ENCODE results near the gene CMTM1. TPM values are rescaled to one million over a fixed set of nuclear protein-coding genes. Genes with fewer than 3 reads are reported as not detected.

The CMTM1 gene
- total RNA-seq, 2 donors from 2014 or later: 3.8 to 5.3 TPM

DNA sequence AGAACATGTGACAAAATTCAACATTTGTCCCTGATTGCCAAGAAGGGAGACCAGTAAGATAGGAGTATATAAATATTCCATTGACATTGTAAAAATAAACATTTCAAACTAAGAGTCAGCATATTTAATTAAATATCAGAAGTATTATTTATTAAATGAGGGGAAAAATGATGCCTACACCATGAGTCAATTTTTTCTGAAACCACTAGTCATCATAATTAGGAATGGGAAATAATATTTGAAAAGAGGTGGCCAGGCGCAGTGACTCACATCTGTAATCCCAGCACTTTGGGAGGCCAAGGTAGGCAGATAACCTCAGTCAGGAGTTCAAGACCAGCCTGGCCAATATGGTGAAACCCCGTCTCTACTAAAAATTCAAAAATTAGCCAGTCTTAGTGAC, 2.1 kb downstream of the CMTM1 start:
- 95 to 100% methylated on average over 2 of the region's 2 CpGs for WGBS, 2 experiments (ENCODE audit: insufficient coverage in 1 of 2, insufficient read length in 1 of 2)
- Mint-ChIP-seq H3K27me3 (ENCODE audit: insufficient read depth) (peaks cover 1% of the 10 kb centered on the region), H3K4me3 (no peak overlapping the region), H3K9me3 (no peaks in the 10 kb centered on the region), H3K36me3 (ENCODE audit: low read depth) (peaks cover 20% of the 10 kb centered on the region), H3K4me1 (no peaks in the 10 kb centered on the region), H3K27ac (no peak overlapping the region)
- Histone ChIP-seq H3K27ac (ENCODE audit: low read depth, low read length) (no peak overlapping the region), H3K9ac (ENCODE audit: extremely low read depth, low read length, poor library complexity, severe bottlenecking) (no peak overlapping the region), H3K36me3 (ENCODE audit: control insufficient read depth, insufficient read depth, low read length) (peaks cover 5% of the 10 kb centered on the region), H3K27me3 (ENCODE audit: control insufficient read depth, insufficient read depth, low read length, poor library complexity, severe bottlenecking) (no peaks in the 10 kb centered on the region), H3K4me3 (ENCODE audit: low read length) (no peak overlapping the region), H3K9me3 (ENCODE audit: control insufficient read depth, low read length) (no peaks in the 10 kb centered on the region), H3K4me1 (ENCODE audit: control insufficient read depth, insufficient read depth, low read length) (no peaks in the 10 kb centered on the region)
- TF ChIP-seq, protein P1, sequence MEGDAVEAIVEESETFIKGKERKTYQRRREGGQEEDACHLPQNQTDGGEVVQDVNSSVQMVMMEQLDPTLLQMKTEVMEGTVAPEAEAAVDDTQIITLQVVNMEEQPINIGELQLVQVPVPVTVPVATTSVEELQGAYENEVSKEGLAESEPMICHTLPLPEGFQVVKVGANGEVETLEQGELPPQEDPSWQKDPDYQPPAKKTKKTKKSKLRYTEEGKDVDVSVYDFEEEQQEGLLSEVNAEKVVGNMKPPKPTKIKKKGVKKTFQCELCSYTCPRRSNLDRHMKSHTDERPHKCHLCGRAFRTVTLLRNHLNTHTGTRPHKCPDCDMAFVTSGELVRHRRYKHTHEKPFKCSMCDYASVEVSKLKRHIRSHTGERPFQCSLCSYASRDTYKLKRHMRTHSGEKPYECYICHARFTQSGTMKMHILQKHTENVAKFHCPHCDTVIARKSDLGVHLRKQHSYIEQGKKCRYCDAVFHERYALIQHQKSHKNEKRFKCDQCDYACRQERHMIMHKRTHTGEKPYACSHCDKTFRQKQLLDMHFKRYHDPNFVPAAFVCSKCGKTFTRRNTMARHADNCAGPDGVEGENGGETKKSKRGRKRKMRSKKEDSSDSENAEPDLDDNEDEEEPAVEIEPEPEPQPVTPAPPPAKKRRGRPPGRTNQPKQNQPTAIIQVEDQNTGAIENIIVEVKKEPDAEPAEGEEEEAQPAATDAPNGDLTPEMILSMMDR (conservative IDR thresholded peaks at IDR 0.05): no peak
- DNase-seq: no peak

DNA sequence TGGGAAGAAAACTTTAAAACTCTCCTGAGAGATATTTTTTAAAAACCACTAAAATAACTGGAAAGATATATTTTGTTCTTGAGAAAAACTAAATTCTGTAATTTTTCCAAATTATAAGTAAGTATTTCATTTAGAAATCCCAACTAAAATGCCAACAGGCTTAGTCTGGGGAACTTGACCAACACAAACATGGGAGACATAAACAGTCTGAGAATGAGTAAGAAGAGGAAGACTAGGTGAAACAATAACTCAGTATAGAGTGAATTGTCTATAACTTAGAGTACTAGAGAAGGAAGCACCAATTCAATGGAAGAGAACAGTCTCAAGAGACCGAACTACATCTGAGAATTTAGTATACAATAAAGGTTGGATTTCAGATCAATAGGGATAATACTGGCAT, 2.9 kb downstream of the CMTM1 start:
- Histone ChIP-seq H3K27ac (ENCODE audit: low read depth, low read length) (no peak overlapping the region), H3K4me3 (ENCODE audit: low read length) (no peak overlapping the region), H3K9ac (ENCODE audit: extremely low read depth, low read length, poor library complexity, severe bottlenecking) (no peak overlapping the region), H3K4me1 (ENCODE audit: control insufficient read depth, insufficient read depth, low read length) (no peaks in the 10 kb centered on the region), H3K9me3 (ENCODE audit: control insufficient read depth, low read length) (no peaks in the 10 kb centered on the region), H3K36me3 (ENCODE audit: control insufficient read depth, insufficient read depth, low read length) (peaks cover 5% of the 10 kb centered on the region), H3K27me3 (ENCODE audit: control insufficient read depth, insufficient read depth, low read length, poor library complexity, severe bottlenecking) (no peaks in the 10 kb centered on the region)
- DNase-seq: no peak
- Mint-ChIP-seq H3K27me3 (ENCODE audit: insufficient read depth) (peaks cover 1% of the 10 kb centered on the region), H3K4me1 (no peaks in the 10 kb centered on the region), H3K9me3 (no peaks in the 10 kb centered on the region), H3K36me3 (ENCODE audit: low read depth) (peaks cover 20% of the 10 kb centered on the region), H3K27ac (no peak overlapping the region), H3K4me3 (no peak overlapping the region)
- 100% methylated on average over 1 of the region's 1 CpG for WGBS, 2 experiments (ENCODE audit: insufficient coverage in 1 of 2, insufficient read length in 1 of 2)
- TF ChIP-seq, protein P1 (conservative IDR thresholded peaks at IDR 0.05): no peak

DNA sequence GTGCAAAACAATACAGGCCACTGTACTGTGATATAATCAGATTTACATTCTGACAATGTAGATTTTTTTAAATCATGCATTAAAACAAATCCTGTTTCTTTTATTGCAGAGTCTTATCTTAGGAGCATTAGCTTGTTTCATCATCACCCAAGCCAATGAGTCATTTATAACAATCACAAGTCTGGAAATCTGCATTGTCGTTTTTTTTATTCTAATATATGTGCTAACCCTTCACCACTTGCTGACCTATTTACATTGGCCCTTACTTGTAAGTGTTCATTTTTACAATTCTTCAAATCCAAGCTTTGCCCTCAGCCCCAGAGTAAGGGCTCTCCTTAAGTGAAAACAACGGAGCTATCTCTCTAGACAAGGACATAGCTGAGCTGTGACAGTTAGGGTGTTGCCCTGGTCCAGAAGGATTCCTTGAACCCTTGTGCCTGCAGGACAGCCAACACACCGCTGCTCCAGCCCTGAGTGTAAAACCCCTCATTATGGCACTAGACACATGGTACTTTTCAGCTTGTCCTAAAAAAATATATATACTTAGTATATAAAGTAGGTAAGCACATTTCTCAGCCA, 3.7 kb downstream of the CMTM1 start:
- no peak for DNase-seq
- H3K9ac ChIP-seq (ENCODE audit: extremely low read depth, low read length, poor library complexity, severe bottlenecking): no peak overlapping the region

More for the DNA sequence above, 3.7 kb downstream of the CMTM1 start:
- Mint-ChIP-seq H3K4me1 (no peaks in the 10 kb centered on the region), H3K9me3 (no peaks in the 10 kb centered on the region), H3K27me3 (ENCODE audit: insufficient read depth) (peaks cover 1% of the 10 kb centered on the region), H3K4me3 (no peak overlapping the region), H3K27ac (no peak overlapping the region), H3K36me3 (ENCODE audit: low read depth) (peaks cover 20% of the 10 kb centered on the region)
- H3K4me3 ChIP-seq (ENCODE audit: low read length): no peak overlapping the region
- WGBS, 2 experiments (ENCODE audit: insufficient coverage in 1 of 2, insufficient read length in 1 of 2): 86 to 89% methylated on average over 2 to 3 of the region's 3 CpGs
- TF ChIP-seq, protein P1 (conservative IDR thresholded peaks at IDR 0.05): no peak
- no peaks in the 10 kb centered on the region for H3K9me3 ChIP-seq (ENCODE audit: control insufficient read depth, low read length)
- no peaks in the 10 kb centered on the region for H3K27me3 ChIP-seq (ENCODE audit: control insufficient read depth, insufficient read depth, low read length, poor library complexity, severe bottlenecking)
- H3K36me3 ChIP-seq (ENCODE audit: control insufficient read depth, insufficient read depth, low read length): peaks cover 5% of the 10 kb centered on the region
- H3K4me1 ChIP-seq (ENCODE audit: control insufficient read depth, insufficient read depth, low read length): no peaks in the 10 kb centered on the region
- H3K27ac ChIP-seq (ENCODE audit: low read depth, low read length): no peak overlapping the region
